Stimulated activated CD8-positive, alpha-beta memory T cell treated with anti-CD3 and anti-CD28 coated beads, Interleukin-15, amount 100 ng/mL, for 48 hours (primary cell): ENCODE measurements around the gene SFT2D3.
"Not testable (repeated sequence)": the region's sequence is repeated elsewhere in the genome, so short reads cannot be mapped to it uniquely, and the experiment has no call there.

Experiments used
- DNase-seq, 2 donors: peaks; one replicate each; pipeline ENCODE4 v3.0.0-alpha.2; 2020; ENCODE audit warnings: low read depth in 2 of 2

The SFT2D3 gene

GRCh38 chr2:127743477-127744026, 42.3 kb downstream of the SFT2D3 start:
- no peak for DNase-seq

GRCh38 chr2:127747621-127748020, 46.3 kb downstream of the SFT2D3 start:
- no peak for DNase-seq

DNA sequence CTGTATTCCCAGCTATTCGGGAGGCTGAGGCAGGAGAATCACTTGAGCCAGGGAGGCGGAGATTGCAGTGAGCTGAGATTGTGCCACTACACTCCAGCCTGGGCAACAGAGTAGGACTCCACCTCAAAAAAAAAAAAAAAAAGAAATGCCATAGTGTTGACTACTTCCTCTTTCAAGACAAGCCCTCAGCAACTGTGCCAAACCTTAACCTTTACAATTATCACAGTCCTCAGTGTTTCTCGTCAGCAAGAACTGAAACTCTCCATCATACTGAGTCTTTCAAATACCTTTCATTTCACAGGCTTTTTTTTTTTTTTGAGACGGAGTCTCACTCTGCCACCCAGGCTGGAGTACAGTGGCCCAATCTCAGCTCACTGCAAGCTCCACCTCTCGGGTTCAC, 48.2 kb downstream of the SFT2D3 start:
- DNase-seq, result not testable (repeated sequence)

GRCh38 chr2:127753374-127753773, 52.1 kb downstream of the SFT2D3 start:
- no peak for DNase-seq

GRCh38 chr2:127754186-127754585, 52.9 kb downstream of the SFT2D3 start:
- DNase-seq, result no peak
